Esophagus squamous epithelium (tissue), 5 donors: ENCODE results near the gene HECTD4. TPM values are rescaled to one million over a fixed set of nuclear protein-coding genes. Genes with fewer than 3 reads are reported as not detected.

Experiments
- DNase-seq: peaks from one replicate; lab custom pipeline; 2025; lab: John Stamatoyannopoulos, UW
- H3K27ac ChIP-seq, 4 donors: fragments of 200-600 bp; sonication (generic); one replicate each; pipeline ENCODE4 v1.5.1; 2016 to 2019; ENCODE audit warnings: mild to moderate bottlenecking in 1 of 4
- H3K27me3 ChIP-seq, 4 donors: fragments of 200-600 bp; sonication (generic); 1 replicate in 3 of 4; 2 replicates in 1 of 4; pipeline versions ENCODE4 v1.5.1 to v1.6.0; 2017 to 2021; ENCODE audit warnings: antibody characterized with exemption in 1 of 4
- H3K36me3 ChIP-seq, 3 donors: fragments of 200-600 bp; sonication (generic); one replicate each; pipeline ENCODE4 v1.5.1; 2016 to 2019
- H3K4me1 ChIP-seq, 3 donors: fragments of 200-600 bp; sonication (generic); one replicate each; pipeline ENCODE4 v1.5.1; 2017 to 2019
- H3K4me3 ChIP-seq, 4 donors: fragments of 200-600 bp; sonication (generic); 1 replicate in 3 of 4; 2 replicates in 1 of 4; pipeline ENCODE4 v1.5.1; 2016 to 2019; ENCODE audit warnings: mild to moderate bottlenecking in 2 of 4, moderate library complexity in 1 of 4
- H3K9me3 ChIP-seq, 3 donors: fragments of 200-600 bp; sonication (generic); one replicate each; pipeline ENCODE4 v1.5.1; 2016 to 2019
- POLR2A ChIP-seq, 4 donors: fragments of 450-650 bp; IDR thresholded peaks; one replicate each; pipeline ENCODE4 v1.6.1; 2017; ENCODE audit warnings: antibody characterized with exemption in 4 of 4, mild to moderate bottlenecking in 4 of 4, moderate library complexity in 3 of 4
- WGBS, 2 donors: methylation state at CpG; one replicate each; pipeline ENCODE4 v1.1.5; 2018; 5-methylcytosine and 5-hydroxymethylcytosine counted together
- intact Hi-C: fragments of 100-400 bp; cut with DNase I; formaldehyde crosslinking; loops from one replicate; pipeline ENCODE4 v1.15.0; 2022
- total RNA-seq, 4 donors: library from RNA; depleted of rRNA; stranded (reverse); fragments of >200 nt; gene quantifications; one replicate each; pipeline ENCODE4 v1.1.0, GENCODE V29; 2016
- TF ChIP-seq, protein P1 (sequence below), 6 experiments: fragments of 450-650 bp in 4 of 6; fragments of 200-600 bp in 2 of 6; sonication (generic) in 2 of 6; IDR thresholded peaks; one replicate each; pipeline ENCODE4 v1.5.1; 2016 to 2019; ENCODE audit warnings: antibody characterized with exemption in 6 of 6, mild to moderate bottlenecking in 4 of 6, moderate library complexity in 4 of 6
- donor health status: DM: yes; HTN: yes; CAD: no.

Gene HECTD4
- total RNA-seq, 4 donors from 2014 or later: 15.4 to 53.4 (median 33.4) TPM

DNA sequence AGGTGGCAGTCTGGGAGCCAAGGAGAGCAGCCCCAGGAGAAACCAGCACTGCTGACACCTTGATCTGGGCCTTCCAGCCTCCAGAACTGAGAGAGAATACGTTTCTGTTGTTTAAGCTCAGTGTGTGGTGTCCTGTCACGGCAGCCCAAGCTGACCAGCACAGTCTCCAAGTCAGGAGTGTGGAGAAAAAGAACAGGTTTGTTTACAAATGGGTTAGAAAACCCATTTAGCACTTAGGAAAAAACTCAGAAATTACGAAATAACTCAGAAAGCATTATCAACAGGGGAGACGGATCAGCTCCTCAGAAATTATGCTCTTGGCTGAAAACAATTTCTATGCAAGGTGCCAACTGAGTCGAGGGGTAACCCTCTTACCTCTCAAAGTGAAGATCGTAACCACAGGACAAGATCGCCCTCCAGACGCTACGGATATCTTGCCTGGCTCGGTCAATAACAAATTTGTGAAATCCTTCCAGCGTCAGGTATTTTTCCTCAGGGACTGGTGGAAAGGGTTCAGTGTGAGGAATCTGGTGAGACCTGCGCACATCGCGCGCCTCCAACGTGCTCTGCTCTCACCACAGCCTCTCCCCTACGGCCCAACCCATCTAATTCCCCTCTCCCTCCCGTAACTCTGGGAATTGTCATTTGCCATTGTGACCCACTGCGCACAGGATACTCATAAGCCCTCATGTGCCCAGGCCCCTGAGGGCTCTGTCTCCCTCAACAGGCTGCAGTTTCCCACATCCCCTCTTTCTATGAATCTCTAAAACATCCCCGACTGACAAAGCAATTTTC lies 206.7 kb downstream of the HECTD4 start:
- H3K36me3 ChIP-seq: peaks cover 28 to 100% (median 43%) of the 10 kb centered on the region in 3 donors
- DNase-seq: no peak
- no peaks in the 10 kb centered on the region for H3K9me3 ChIP-seq
- H3K4me1 ChIP-seq: no peaks in the 10 kb centered on the region
- 92 to 93% methylated on average over 20 of the region's 20 CpGs for WGBS, 2 donors
- H3K27me3 ChIP-seq: no peaks in the 10 kb centered on the region
- no peak overlapping the region for H3K27ac ChIP-seq
- intact Hi-C loops: no loop called here
- TF ChIP-seq, protein P1, sequence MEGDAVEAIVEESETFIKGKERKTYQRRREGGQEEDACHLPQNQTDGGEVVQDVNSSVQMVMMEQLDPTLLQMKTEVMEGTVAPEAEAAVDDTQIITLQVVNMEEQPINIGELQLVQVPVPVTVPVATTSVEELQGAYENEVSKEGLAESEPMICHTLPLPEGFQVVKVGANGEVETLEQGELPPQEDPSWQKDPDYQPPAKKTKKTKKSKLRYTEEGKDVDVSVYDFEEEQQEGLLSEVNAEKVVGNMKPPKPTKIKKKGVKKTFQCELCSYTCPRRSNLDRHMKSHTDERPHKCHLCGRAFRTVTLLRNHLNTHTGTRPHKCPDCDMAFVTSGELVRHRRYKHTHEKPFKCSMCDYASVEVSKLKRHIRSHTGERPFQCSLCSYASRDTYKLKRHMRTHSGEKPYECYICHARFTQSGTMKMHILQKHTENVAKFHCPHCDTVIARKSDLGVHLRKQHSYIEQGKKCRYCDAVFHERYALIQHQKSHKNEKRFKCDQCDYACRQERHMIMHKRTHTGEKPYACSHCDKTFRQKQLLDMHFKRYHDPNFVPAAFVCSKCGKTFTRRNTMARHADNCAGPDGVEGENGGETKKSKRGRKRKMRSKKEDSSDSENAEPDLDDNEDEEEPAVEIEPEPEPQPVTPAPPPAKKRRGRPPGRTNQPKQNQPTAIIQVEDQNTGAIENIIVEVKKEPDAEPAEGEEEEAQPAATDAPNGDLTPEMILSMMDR (IDR thresholded peaks at IDR 0.05): no peak
- TF ChIP-seq POLR2A (IDR thresholded peaks at IDR 0.05): no peak
- H3K4me3 ChIP-seq: no peak overlapping the region

DNA sequence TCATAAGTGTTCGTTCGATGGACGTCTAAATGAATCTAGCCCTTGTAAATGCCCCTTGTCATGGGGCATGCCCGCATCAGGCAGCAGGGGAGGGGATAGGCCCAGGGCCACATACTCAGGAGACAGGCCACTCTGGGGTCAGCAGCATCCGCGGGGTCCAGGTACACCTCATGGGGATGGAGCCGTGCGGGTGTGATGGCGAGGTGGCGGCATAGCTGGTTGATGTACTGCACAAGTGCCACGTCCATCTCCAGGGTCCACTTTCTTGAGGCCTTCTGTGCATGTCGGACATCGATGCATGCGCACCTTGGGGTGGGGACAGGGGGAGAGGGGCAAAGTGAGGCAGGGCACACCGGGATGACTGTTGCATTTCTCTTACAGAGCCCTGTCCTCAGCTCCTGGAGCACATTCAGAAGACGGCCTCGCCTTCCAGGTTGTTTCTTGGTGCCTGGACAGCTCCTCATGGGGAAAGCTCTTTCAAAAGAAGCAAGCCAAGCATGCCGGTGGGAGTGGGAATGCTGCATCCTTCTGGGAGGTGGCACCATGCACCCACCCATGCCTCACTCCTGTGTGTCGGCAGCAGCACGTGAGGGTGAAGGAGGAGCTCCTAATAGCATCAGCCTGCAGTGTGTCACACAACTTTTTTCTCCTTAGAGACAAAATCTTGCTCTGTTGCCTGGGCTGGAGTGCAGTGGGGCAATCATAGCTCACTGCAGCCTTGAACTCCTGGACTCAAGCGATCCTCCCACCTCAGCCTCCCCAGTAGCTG lies 209.5 kb downstream of the HECTD4 start:
- Histone ChIP-seq H3K27me3 (no peaks in the 10 kb centered on the region), H3K9me3 (no peaks in the 10 kb centered on the region), H3K36me3 (peaks cover 11 to 100% (median 26%) of the 10 kb centered on the region in 3 donors), H3K4me1 (no peaks in the 10 kb centered on the region), H3K27ac (no peak overlapping the region), H3K4me3 (no peak overlapping the region)
- intact Hi-C loops: no loop called here
- no peak for DNase-seq
- WGBS, 2 donors: 95% methylated on average over 18 to 19 of the region's 21 CpGs
- TF ChIP-seq, protein P1 (IDR thresholded peaks at IDR 0.05): no peak
- TF ChIP-seq POLR2A (IDR thresholded peaks at IDR 0.05): no peak

DNA sequence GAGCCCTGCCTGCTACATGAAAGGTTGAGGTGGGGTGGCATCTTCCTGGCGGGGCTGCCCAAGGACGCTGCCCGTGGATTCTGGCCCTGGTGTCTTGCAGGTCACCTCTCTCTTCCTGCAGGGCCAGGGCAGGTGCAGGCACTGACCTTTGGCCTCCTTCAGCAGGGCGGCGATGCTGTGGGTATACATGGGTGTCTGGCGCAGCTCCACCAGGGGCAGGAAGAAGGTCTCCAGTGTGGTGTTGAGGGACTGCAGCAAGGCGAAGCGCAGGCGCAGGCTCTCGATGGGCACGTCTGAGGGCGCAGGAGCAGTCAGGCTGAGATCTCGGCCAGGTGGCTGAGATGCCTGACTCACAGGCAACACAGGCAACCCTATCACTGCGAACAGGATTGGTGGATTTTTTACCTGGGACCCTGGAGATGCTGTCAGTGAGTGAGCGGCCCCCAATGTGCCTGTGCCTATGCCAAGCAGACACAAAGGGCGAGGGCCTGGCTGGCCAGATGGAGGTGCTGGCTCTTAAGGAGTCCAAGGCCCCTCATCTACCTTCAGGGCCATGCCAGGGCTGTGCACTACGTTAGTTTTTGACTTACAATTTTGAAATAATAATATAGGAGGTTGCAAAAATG lies 211.1 kb downstream of the HECTD4 start:
- Histone ChIP-seq H3K4me3 (no peak overlapping the region), H3K36me3 (peaks cover 6 to 100% (median 20%) of the 10 kb centered on the region in 3 donors), H3K27ac (no peak overlapping the region), H3K9me3 (no peaks in the 10 kb centered on the region), H3K27me3 (no peaks in the 10 kb centered on the region), H3K4me1 (no peaks in the 10 kb centered on the region)
- whole genome bisulfite sequencing, 2 donors: 91 to 92% methylated on average over 9 to 14 of the region's 17 CpGs
- TF ChIP-seq, protein P1 (IDR thresholded peaks at IDR 0.05): no peak
- no peak for TF ChIP-seq POLR2A (IDR thresholded peaks at IDR 0.05)
- intact Hi-C loops: no loop called here
- DNase-seq: no peak

DNA sequence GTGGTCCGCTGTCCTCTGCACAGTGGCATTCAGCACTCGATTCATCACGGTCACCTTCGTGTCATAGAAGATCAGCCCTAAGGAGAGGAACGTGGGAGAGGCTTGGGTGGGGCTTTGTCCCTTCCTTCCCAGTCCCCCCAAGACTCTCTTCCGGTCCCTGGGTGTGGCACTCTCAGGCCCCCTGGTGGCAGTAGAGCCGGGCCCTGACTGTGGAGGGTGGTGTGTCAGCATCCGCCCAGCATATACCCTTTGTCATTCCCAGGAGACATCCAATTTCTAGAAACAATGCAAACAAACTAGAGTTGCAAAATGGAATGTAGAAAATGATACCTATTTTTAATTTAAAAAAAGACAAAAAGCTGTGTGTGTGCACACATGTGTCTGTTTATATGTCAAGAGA lies 211.9 kb downstream of the HECTD4 start:
- TF ChIP-seq POLR2A (IDR thresholded peaks at IDR 0.05): no peak
- TF ChIP-seq, protein P1 (IDR thresholded peaks at IDR 0.05): peak in 3 of 6 experiments; percentile 18 to 43 (median 29)
- 67% methylated on average over 8 of the region's 8 CpGs; no CpG with 5 or more reads in 1 of the 2 donors for WGBS, 2 donors
- Histone ChIP-seq H3K4me3 (no peak overlapping the region), H3K9me3 (no peaks in the 10 kb centered on the region), H3K4me1 (no peaks in the 10 kb centered on the region), H3K36me3 (peaks cover 4 to 96% (median 13%) of the 10 kb centered on the region in 3 donors), H3K27me3 (no peaks in the 10 kb centered on the region), H3K27ac (no peak overlapping the region)
- no peak for DNase-seq
- intact Hi-C loops: no loop called here
